ENCODE measurements around the gene PRR5. TPM values are rescaled to one million over a fixed set of nuclear protein-coding genes. Genes with fewer than 3 reads are reported as not detected.
A peak's percentile ranks its signal among the peaks of the same experiment; 100 is the strongest.

PRR5 gene
- total RNA-seq, 1 donor from 2014 or later: 17.5 TPM

- H3K27ac Mint-ChIP-seq (ENCODE audit: unreplicated experiment): no peak overlapping the region
- peaks cover 5% of the 10 kb centered on the region for H3K4me1 Mint-ChIP-seq (ENCODE audit: low read depth, unreplicated experiment)
- H3K27me3 Mint-ChIP-seq (ENCODE audit: unreplicated experiment): peaks cover 2% of the 10 kb centered on the region
Measured at GRCh38 chr22:44703255-44703870, 1.4 kb downstream of the PRR5 start.

GRCh38 chr22:44704159-44705021, 2.4 kb downstream of the PRR5 start:
- DNase-seq: no peak
- H3K4me3 Mint-ChIP-seq (ENCODE audit: unreplicated experiment): no peak overlapping the region
- H3K9me3 Mint-ChIP-seq (ENCODE audit: unreplicated experiment): peaks cover 6% of the 10 kb centered on the region
- H3K36me3 Mint-ChIP-seq (ENCODE audit: unreplicated experiment): no peaks in the 10 kb centered on the region
- H3K27me3 Mint-ChIP-seq (ENCODE audit: unreplicated experiment): peaks cover 2% of the 10 kb centered on the region
- H3K4me1 Mint-ChIP-seq (ENCODE audit: low read depth, unreplicated experiment): peaks cover 5% of the 10 kb centered on the region
- no peak for TF ChIP-seq CTCF (IDR thresholded peaks at IDR 0.05; ENCODE audit: partially characterized antibody, unreplicated experiment)
- no peak overlapping the region for H3K27ac Mint-ChIP-seq (ENCODE audit: unreplicated experiment)

More at GRCh38 chr22:44703255-44703870, 1.4 kb downstream of the PRR5 start:
- Mint-ChIP-seq H3K36me3 (ENCODE audit: unreplicated experiment) (no peaks in the 10 kb centered on the region), H3K9me3 (ENCODE audit: unreplicated experiment) (peaks cover 6% of the 10 kb centered on the region), H3K4me3 (ENCODE audit: unreplicated experiment) (peak overlapping the region; percentile 64)
- no peak for TF ChIP-seq CTCF (IDR thresholded peaks at IDR 0.05; ENCODE audit: partially characterized antibody, unreplicated experiment)
- no peak for DNase-seq

GRCh38 chr22:44705022-44705297, 3.0 kb downstream of the PRR5 start:
- no peak overlapping the region for H3K4me3 Mint-ChIP-seq (ENCODE audit: unreplicated experiment)
- H3K36me3 Mint-ChIP-seq (ENCODE audit: unreplicated experiment): no peaks in the 10 kb centered on the region
- peaks cover 6% of the 10 kb centered on the region for H3K9me3 Mint-ChIP-seq (ENCODE audit: unreplicated experiment)
- H3K27ac Mint-ChIP-seq (ENCODE audit: unreplicated experiment): no peak overlapping the region
- TF ChIP-seq CTCF (IDR thresholded peaks at IDR 0.05; ENCODE audit: partially characterized antibody, unreplicated experiment): no peak
- peaks cover 2% of the 10 kb centered on the region for H3K27me3 Mint-ChIP-seq (ENCODE audit: unreplicated experiment)
- peaks cover 5% of the 10 kb centered on the region for H3K4me1 Mint-ChIP-seq (ENCODE audit: low read depth, unreplicated experiment)
- DNase-seq: no peak

GRCh38 chr22:44706488-44706887, 4.5 kb downstream of the PRR5 start:
- Mint-ChIP-seq H3K36me3 (ENCODE audit: unreplicated experiment) (no peaks in the 10 kb centered on the region), H3K27ac (ENCODE audit: unreplicated experiment) (no peak overlapping the region), H3K4me3 (ENCODE audit: unreplicated experiment) (no peak overlapping the region), H3K27me3 (ENCODE audit: unreplicated experiment) (peaks cover 2% of the 10 kb centered on the region), H3K4me1 (ENCODE audit: low read depth, unreplicated experiment) (peaks cover 5% of the 10 kb centered on the region), H3K9me3 (ENCODE audit: unreplicated experiment) (peaks cover 6% of the 10 kb centered on the region)
- TF ChIP-seq CTCF (IDR thresholded peaks at IDR 0.05; ENCODE audit: partially characterized antibody, unreplicated experiment): no peak
- no peak for DNase-seq

GRCh38 chr22:44707178-44707577, 5.2 kb downstream of the PRR5 start:
- H3K36me3 Mint-ChIP-seq (ENCODE audit: unreplicated experiment): no peaks in the 10 kb centered on the region
- TF ChIP-seq CTCF (IDR thresholded peaks at IDR 0.05; ENCODE audit: partially characterized antibody, unreplicated experiment): no peak
- no peak overlapping the region for H3K4me3 Mint-ChIP-seq (ENCODE audit: unreplicated experiment)
- peaks cover 5% of the 10 kb centered on the region for H3K4me1 Mint-ChIP-seq (ENCODE audit: low read depth, unreplicated experiment)
- DNase-seq: no peak
- peaks cover 6% of the 10 kb centered on the region for H3K9me3 Mint-ChIP-seq (ENCODE audit: unreplicated experiment)
- no peak overlapping the region for H3K27ac Mint-ChIP-seq (ENCODE audit: unreplicated experiment)
- H3K27me3 Mint-ChIP-seq (ENCODE audit: unreplicated experiment): peaks cover 2% of the 10 kb centered on the region

All from glutamatergic neuron (in vitro differentiated cells).